Thoracic aorta (tissue), 2 donors: ENCODE measurements around the gene HDGFL3. TPM values are rescaled to one million over a fixed set of nuclear protein-coding genes. Genes with fewer than 3 reads are reported as not detected.
"Not testable (repeated sequence)": the region's sequence is repeated elsewhere in the genome, so short reads cannot be mapped to it uniquely, and the experiment has no call there.

Source experiments
- ATAC-seq: fragments of 150-250 bp; one replicate; pipeline ENCODE4 v1.8.0; 2017; ENCODE audit warnings: low read depth; ENCODE audit not compliant: insufficient number of reproducible peaks, low FRiP score
- DNase-seq: peaks from one replicate; pipeline ENCODE4 v3.0.0-alpha.2; 2020; ENCODE audit warnings: low spot score
- H3K27ac ChIP-seq, 2 donors: fragments of 200-600 bp; sonication (generic); 1 replicate in 1 of 2; 2 replicates in 1 of 2; pipeline ENCODE4 v1.5.1; 2016; ENCODE audit warnings: mild to moderate bottlenecking in 2 of 2, moderate library complexity in 2 of 2
- H3K27me3 ChIP-seq: fragments of 200-600 bp; sonication (generic); replicated peaks from 2 replicates; pipeline ENCODE4 v1.6.0; 2016; ENCODE audit warnings: mild to moderate bottlenecking; ENCODE audit not compliant: insufficient read depth
- H3K36me3 ChIP-seq: fragments of 200-600 bp; sonication (generic); one replicate; pipeline ENCODE4 v1.5.1; 2016
- H3K4me1 ChIP-seq, 2 donors: fragments of 200-600 bp; sonication (generic); 1 replicate in 1 of 2; 2 replicates in 1 of 2; pipeline versions ENCODE4 v1.5.1 to v1.6.0; 2016; ENCODE audit warnings: low read depth in 2 of 2, mild to moderate bottlenecking in 1 of 2; ENCODE audit not compliant: control insufficient read depth in 1 of 2
- H3K4me3 ChIP-seq: fragments of 200-600 bp; sonication (generic); 2 replicates; pipeline ENCODE4 v1.5.1; 2016; ENCODE audit warnings: mild to moderate bottlenecking
- H3K9me3 ChIP-seq: fragments of 200-600 bp; sonication (generic); 2 replicates; pipeline ENCODE4 v1.5.1; 2016
- CTCF ChIP-seq: fragments of 200-600 bp; sonication (generic); IDR thresholded peaks from one replicate; pipeline ENCODE4 v1.5.1; 2019; ENCODE audit warnings: antibody characterized with exemption
- total RNA-seq, 2 donors: library from RNA; depleted of rRNA; stranded (reverse); fragments of >200 nt; gene quantifications; one replicate each; pipeline versions ENCODE4 v1.1.0 to v1.2.3, GENCODE V29; 2016

Gene HDGFL3
- total RNA-seq, 2 donors from 2014 or later = 19.6 to 118 TPM

GRCh38 chr15:83100097-83100646 is 107.5 kb downstream of the HDGFL3 start:
- H3K27ac ChIP-seq = no peak overlapping the region
- no peaks in the 10 kb centered on the region for H3K36me3 ChIP-seq
- no peaks in the 10 kb centered on the region for H3K4me1 ChIP-seq
- ATAC-seq (no peak), DNase-seq (no peak)
- no peaks in the 10 kb centered on the region for H3K9me3 ChIP-seq
- no peaks in the 10 kb centered on the region for H3K27me3 ChIP-seq
- TF ChIP-seq CTCF = no peak
- no peak overlapping the region for H3K4me3 ChIP-seq

GRCh38 chr15:83099290-83099689 is 108.3 kb downstream of the HDGFL3 start:
- no peak for DNase-seq
- TF ChIP-seq CTCF = no peak
- Histone ChIP-seq H3K36me3 (no peaks in the 10 kb centered on the region), H3K4me1 (no peaks in the 10 kb centered on the region), H3K27ac (no peak overlapping the region), H3K4me3 (no peak overlapping the region), H3K9me3 (no peaks in the 10 kb centered on the region), H3K27me3 (no peaks in the 10 kb centered on the region)
- no peak for ATAC-seq

DNA sequence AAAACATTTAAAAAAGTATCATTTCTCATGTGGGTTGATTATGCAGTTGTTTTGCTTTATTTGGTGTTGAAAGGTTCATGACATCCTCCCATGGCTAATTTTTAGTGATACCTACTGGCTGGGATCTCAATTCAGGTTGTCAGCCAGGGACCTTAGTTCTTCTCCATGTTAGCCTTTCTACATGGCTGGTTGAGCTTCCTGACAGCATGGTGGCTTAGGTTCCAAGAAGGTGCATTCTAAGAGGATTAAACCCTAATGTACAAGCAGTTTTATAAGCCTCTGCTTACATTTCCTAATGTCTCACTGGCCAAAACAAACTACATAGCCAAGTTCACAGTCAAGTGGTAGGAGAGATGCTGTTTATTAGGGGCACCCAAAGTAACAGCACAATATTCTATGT is 109.5 kb downstream of the HDGFL3 start:
- ATAC-seq = no peak
- Histone ChIP-seq H3K4me3 (no peak overlapping the region), H3K4me1 (no peaks in the 10 kb centered on the region), H3K27me3 (no peaks in the 10 kb centered on the region), H3K27ac (no peak overlapping the region), H3K36me3 (no peaks in the 10 kb centered on the region), H3K9me3 (no peaks in the 10 kb centered on the region)
- no peak for DNase-seq
- TF ChIP-seq CTCF = no peak

DNA sequence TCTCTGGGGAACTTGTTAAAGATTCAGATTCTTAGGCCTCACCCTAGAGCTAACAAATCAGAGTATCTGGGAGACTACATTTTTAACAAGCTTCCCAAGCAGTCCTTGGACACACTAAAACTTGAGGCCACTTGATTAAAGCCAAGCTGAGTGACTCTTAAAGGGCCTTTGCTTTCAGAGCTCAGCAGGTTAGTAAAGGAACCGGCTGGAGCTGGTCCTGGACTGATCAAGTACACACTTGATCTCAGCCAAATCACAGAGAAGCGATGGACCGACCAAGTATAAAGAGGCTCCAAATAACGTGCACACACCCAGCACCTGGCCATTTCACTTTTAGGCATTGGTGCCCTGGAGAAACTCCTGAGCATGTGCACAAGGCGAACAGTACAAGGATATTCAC is 113.0 kb downstream of the HDGFL3 start:
- TF ChIP-seq CTCF = no peak

GRCh38 chr15:83092309-83092976 is 115.2 kb downstream of the HDGFL3 start:
- Histone ChIP-seq H3K4me3 (no peak overlapping the region), H3K36me3 (no peaks in the 10 kb centered on the region), H3K4me1 (no peaks in the 10 kb centered on the region), H3K27ac (peak overlapping the region in 1 of 2 donors; percentile 34), H3K27me3 (no peaks in the 10 kb centered on the region), H3K9me3 (no peaks in the 10 kb centered on the region)
- TF ChIP-seq CTCF = no peak
- ATAC-seq = no peak
- DNase-seq = no peak

More for the DNA sequence above, 113.0 kb downstream of the HDGFL3 start:
- no peaks in the 10 kb centered on the region for H3K4me1 ChIP-seq
- ATAC-seq (no peak), DNase-seq (no peak)
- no peak overlapping the region for H3K4me3 ChIP-seq
- no peaks in the 10 kb centered on the region for H3K9me3 ChIP-seq
- H3K36me3 ChIP-seq = no peaks in the 10 kb centered on the region
- no peaks in the 10 kb centered on the region for H3K27me3 ChIP-seq
- H3K27ac ChIP-seq = no peak overlapping the region

GRCh38 chr15:83091965-83092308 is 115.7 kb downstream of the HDGFL3 start:
- not testable (repeated sequence) for H3K4me3 ChIP-seq, H3K9me3 ChIP-seq, H3K27me3 ChIP-seq, H3K36me3 ChIP-seq, ATAC-seq, DNase-seq, H3K4me1 ChIP-seq
- peak overlapping the region in 1 of 2 donors; percentile 34 for H3K27ac ChIP-seq
